H9 (cell line): ENCODE measurements around the gene RETNLB. TPM values are rescaled to one million over a fixed set of nuclear protein-coding genes. Genes with fewer than 3 reads are reported as not detected.

ENCODE experiments used
- DNase-seq: peaks from one replicate; pipeline ENCODE4 v3.0.0-alpha.2; 2017
- H2AFZ ChIP-seq: one replicate; pipeline ENCODE4 v1.6.1; 2013; ENCODE audit warnings: mild to moderate bottlenecking, low read length, control low read depth, moderate library complexity
- H2AK5ac ChIP-seq: 2 replicates; pipeline ENCODE4 v1.6.1; 2013; ENCODE audit warnings: low read length, control low read depth, mixed read lengths; ENCODE audit not compliant: insufficient read length
- H2BK120ac ChIP-seq: one replicate; pipeline ENCODE4 v1.6.1; 2013; ENCODE audit warnings: low read depth, mild to moderate bottlenecking, low read length, control low read depth, inconsistent platforms; ENCODE audit not compliant: poor library complexity, severe bottlenecking
- H2BK12ac ChIP-seq: 2 replicates; pipeline ENCODE4 v1.6.1; 2013; ENCODE audit warnings: low read length, control low read depth, mixed read lengths, low read depth; ENCODE audit not compliant: insufficient read length
- H2BK15ac ChIP-seq: 2 replicates; pipeline ENCODE4 v1.6.1; 2013; ENCODE audit warnings: low read depth, low read length, control low read depth
- H2BK20ac ChIP-seq: one replicate; pipeline ENCODE4 v1.6.1; 2013; ENCODE audit warnings: low read depth, mild to moderate bottlenecking, low read length, control low read depth, inconsistent platforms; ENCODE audit not compliant: poor library complexity, severe bottlenecking
- H2BK5ac ChIP-seq: 2 replicates; pipeline ENCODE4 v1.6.1; 2013; ENCODE audit warnings: low read length, control low read depth, mixed read lengths; ENCODE audit not compliant: insufficient read length
- H3K14ac ChIP-seq: 2 replicates; pipeline ENCODE4 v1.6.1; 2013; ENCODE audit warnings: low read length, control low read depth; ENCODE audit not compliant: insufficient read depth
- H3K18ac ChIP-seq: 2 replicates; pipeline ENCODE4 v1.6.1; 2013; ENCODE audit warnings: low read depth, mild to moderate bottlenecking, mixed read lengths, low read length, control low read depth; ENCODE audit not compliant: insufficient read length
- H3K23ac ChIP-seq: 2 replicates; pipeline ENCODE4 v1.6.1; 2013; ENCODE audit warnings: low read length, control low read depth, mixed read lengths, low read depth; ENCODE audit not compliant: insufficient read length
- H3K23me2 ChIP-seq: 2 replicates; pipeline ENCODE4 v1.6.1; 2013; ENCODE audit warnings: low read depth, mild to moderate bottlenecking, mixed read lengths, low read length, control low read depth; ENCODE audit not compliant: insufficient read length, poor library complexity, severe bottlenecking
- H3K27ac ChIP-seq: 2 replicates; pipeline ENCODE4 v1.5.1; 2013; ENCODE audit warnings: low read length, control low read depth, mixed read lengths, low read depth; ENCODE audit not compliant: insufficient read length
- H3K27me3 ChIP-seq: 2 replicates; pipeline ENCODE4 v1.6.1; 2013; ENCODE audit warnings: low read length, control low read depth, inconsistent platforms; ENCODE audit not compliant: insufficient read depth
- H3K4ac ChIP-seq: 2 replicates; pipeline ENCODE4 v1.6.1; 2013; ENCODE audit warnings: low read depth, mild to moderate bottlenecking, control low read depth, inconsistent platforms, low read length, moderate library complexity
- H3K4me1 ChIP-seq: 2 replicates; pipeline ENCODE4 v1.6.1; 2013; ENCODE audit warnings: low read length, control low read depth, inconsistent platforms; ENCODE audit not compliant: insufficient read depth
- H3K4me2 ChIP-seq: 2 replicates; pipeline ENCODE4 v1.6.1; 2013; ENCODE audit warnings: low read length, control low read depth, mixed read lengths; ENCODE audit not compliant: insufficient read length, insufficient read depth
- H3K56ac ChIP-seq: 2 replicates; pipeline ENCODE4 v1.6.1; 2013; ENCODE audit warnings: low read depth, mild to moderate bottlenecking, mixed read lengths, low read length, control low read depth; ENCODE audit not compliant: insufficient read length
- H3K79me1 ChIP-seq: 2 replicates; pipeline ENCODE4 v1.6.1; 2013; ENCODE audit warnings: low read depth, mild to moderate bottlenecking, moderate library complexity, low read length, control low read depth, inconsistent platforms; ENCODE audit not compliant: insufficient read depth, poor library complexity, severe bottlenecking
- H3K79me2 ChIP-seq: 2 replicates; pipeline ENCODE4 v1.6.1; 2013; ENCODE audit warnings: low read length, control low read depth, inconsistent platforms; ENCODE audit not compliant: insufficient read depth
- H3K9ac ChIP-seq: 2 replicates; pipeline ENCODE4 v1.6.1; 2013; ENCODE audit warnings: low read length, control low read depth, mixed read lengths; ENCODE audit not compliant: insufficient read length; ENCODE audit errors: extremely low read depth
- H3K9me3 ChIP-seq: one replicate; pipeline ENCODE4 v1.6.1; 2013; ENCODE audit warnings: low read depth, low read length, inconsistent platforms; ENCODE audit not compliant: control insufficient read depth
- H3T11ph ChIP-seq: one replicate; pipeline ENCODE4 v1.6.1; 2013; ENCODE audit warnings: mild to moderate bottlenecking, low read length, control low read depth, inconsistent platforms
- H4K20me1 ChIP-seq: one replicate; pipeline ENCODE4 v1.6.1; 2013; ENCODE audit not compliant: control insufficient read depth, insufficient read length, insufficient read depth
- H4K5ac ChIP-seq: 2 replicates; pipeline ENCODE4 v1.6.1; 2013; ENCODE audit warnings: low read depth, mild to moderate bottlenecking, mixed read lengths, low read length, control low read depth; ENCODE audit not compliant: insufficient read length
- H4K8ac ChIP-seq: replicated peaks from 2 replicates; pipeline ENCODE4 v1.6.1; 2013; ENCODE audit warnings: low read length, control low read depth, mixed read lengths, low read depth; ENCODE audit not compliant: insufficient read length
- H4K91ac ChIP-seq: 2 replicates; pipeline ENCODE4 v1.6.1; 2013; ENCODE audit warnings: low read depth, mild to moderate bottlenecking, moderate library complexity, mixed read lengths, low read length, control low read depth; ENCODE audit not compliant: insufficient read length
- H3K27ac Mint-ChIP-seq, 3 experiments: 2 replicates in 2 of 3; 3 replicates in 1 of 3; pipeline ENCODE4 v1.8.0; 2020 to 2021; ENCODE audit warnings: mixed read lengths in 3 of 3, mild to moderate bottlenecking in 1 of 3, moderate library complexity in 1 of 3
- H3K27me3 Mint-ChIP-seq: 2 replicates; pipeline ENCODE4 v1.8.0; 2021; ENCODE audit warnings: low read depth, mild to moderate bottlenecking, moderate library complexity, mixed read lengths
- H3K36me3 Mint-ChIP-seq, 3 experiments: 2 replicates in 2 of 3; 3 replicates in 1 of 3; pipeline ENCODE4 v1.8.0; 2020 to 2021; ENCODE audit warnings: low read depth in 3 of 3, mixed read lengths in 3 of 3; ENCODE audit not compliant: insufficient read depth in 1 of 3
- H3K4me1 Mint-ChIP-seq, 2 experiments: 2 replicates each; pipeline ENCODE4 v1.8.0; 2020; ENCODE audit warnings: mixed read lengths in 2 of 2
- H3K4me3 Mint-ChIP-seq, 2 experiments: 2 replicates in 1 of 2; 3 replicates in 1 of 2; pipeline ENCODE4 v1.8.0; 2020 to 2021; ENCODE audit warnings: mild to moderate bottlenecking in 2 of 2, mixed read lengths in 2 of 2, moderate library complexity in 1 of 2
- H3K9me3 Mint-ChIP-seq, 2 experiments: 2 replicates in 1 of 2; 3 replicates in 1 of 2; pipeline ENCODE4 v1.8.0; 2020; ENCODE audit warnings: mild to moderate bottlenecking in 2 of 2, mixed read lengths in 2 of 2, moderate library complexity in 1 of 2
- WGBS: extraction: QIAGEN DNeasy Blood & Tissue Kit; methylation state at CpG from one replicate; pipeline ENCODE4 v1.1.7; 2013; ENCODE audit warnings: missing lambda C conversion rate, low lambda C conversion rate, mixed read lengths; ENCODE audit not compliant: insufficient read length; ENCODE audit errors: extremely low coverage; 5-methylcytosine and 5-hydroxymethylcytosine counted together
- total RNA-seq: library from RNA; stranded (reverse); gene quantifications from 2 replicates; pipeline ENCODE4 v1.2.1, GENCODE V29; 2021
- TF ChIP-seq, protein P1 (sequence below): fragments of 200-600 bp; sonication (generic); conservative IDR thresholded peaks from 3 replicates; pipeline ENCODE4 v1.8.0; 2021; ENCODE audit warnings: antibody characterized with exemption, mild to moderate bottlenecking

The RETNLB gene
- total RNA-seq, 1 experiment from 2014 or later = not detected

DNA sequence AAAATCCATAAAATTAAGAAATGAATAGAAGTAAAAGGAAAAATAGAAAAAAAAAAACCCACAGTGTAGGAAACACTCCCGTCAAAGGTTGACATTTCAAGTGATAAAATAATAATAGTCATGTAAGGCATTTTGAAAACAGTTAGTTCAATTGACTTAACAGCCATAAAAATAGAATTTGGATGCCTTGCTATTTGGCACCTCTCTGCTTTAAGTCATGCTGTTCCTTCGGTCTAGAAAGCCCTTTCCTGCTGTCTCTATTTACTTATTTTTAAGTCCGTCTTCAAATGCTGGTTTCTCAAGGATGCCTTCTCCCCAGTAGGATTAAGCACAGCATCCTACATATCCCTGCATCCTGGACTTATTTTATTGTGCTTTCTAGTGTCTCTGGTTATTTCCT lies 22.3 kb upstream of the RETNLB start:
- no peak overlapping the region for H3K27ac Mint-ChIP-seq
- WGBS = no CpG with 5 or more reads among the region's 3 CpGs
- Histone ChIP-seq H2BK15ac (no peak overlapping the region), H2BK5ac (no peak overlapping the region), H4K8ac (no peak overlapping the region), H3K23me2 (no peaks in the 10 kb centered on the region), H3K79me2 (no peaks in the 10 kb centered on the region), H2AK5ac (no peak overlapping the region), H3K4me2 (no peak overlapping the region), H3K27ac (no peak overlapping the region), H3K18ac (no peak overlapping the region), H3K9me3 (no peaks in the 10 kb centered on the region), H2AFZ (no peak overlapping the region), H3K79me1 (no peaks in the 10 kb centered on the region), H3K27me3 (no peaks in the 10 kb centered on the region), H3K14ac (no peak overlapping the region), H4K91ac (no peak overlapping the region), H4K5ac (no peak overlapping the region), H2BK120ac (no peak overlapping the region), H3K23ac (no peak overlapping the region), H2BK12ac (no peak overlapping the region), H4K20me1 (no peaks in the 10 kb centered on the region), H3K4ac (no peak overlapping the region), H3T11ph (no peak overlapping the region), H2BK20ac (no peak overlapping the region), H3K4me1 (no peaks in the 10 kb centered on the region), H3K56ac (no peak overlapping the region), H3K9ac (no peak overlapping the region)
- no peaks in the 10 kb centered on the region for H3K4me1 Mint-ChIP-seq
- TF ChIP-seq, protein P1, sequence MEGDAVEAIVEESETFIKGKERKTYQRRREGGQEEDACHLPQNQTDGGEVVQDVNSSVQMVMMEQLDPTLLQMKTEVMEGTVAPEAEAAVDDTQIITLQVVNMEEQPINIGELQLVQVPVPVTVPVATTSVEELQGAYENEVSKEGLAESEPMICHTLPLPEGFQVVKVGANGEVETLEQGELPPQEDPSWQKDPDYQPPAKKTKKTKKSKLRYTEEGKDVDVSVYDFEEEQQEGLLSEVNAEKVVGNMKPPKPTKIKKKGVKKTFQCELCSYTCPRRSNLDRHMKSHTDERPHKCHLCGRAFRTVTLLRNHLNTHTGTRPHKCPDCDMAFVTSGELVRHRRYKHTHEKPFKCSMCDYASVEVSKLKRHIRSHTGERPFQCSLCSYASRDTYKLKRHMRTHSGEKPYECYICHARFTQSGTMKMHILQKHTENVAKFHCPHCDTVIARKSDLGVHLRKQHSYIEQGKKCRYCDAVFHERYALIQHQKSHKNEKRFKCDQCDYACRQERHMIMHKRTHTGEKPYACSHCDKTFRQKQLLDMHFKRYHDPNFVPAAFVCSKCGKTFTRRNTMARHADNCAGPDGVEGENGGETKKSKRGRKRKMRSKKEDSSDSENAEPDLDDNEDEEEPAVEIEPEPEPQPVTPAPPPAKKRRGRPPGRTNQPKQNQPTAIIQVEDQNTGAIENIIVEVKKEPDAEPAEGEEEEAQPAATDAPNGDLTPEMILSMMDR = no peak
- H3K27me3 Mint-ChIP-seq = no peaks in the 10 kb centered on the region
- H3K4me3 Mint-ChIP-seq = no peak overlapping the region
- no peaks in the 10 kb centered on the region for H3K9me3 Mint-ChIP-seq
- H3K36me3 Mint-ChIP-seq = no peaks in the 10 kb centered on the region; a peak in 1 of 7 replicates
- DNase-seq = no peak
